Endothelial cell of umbilical vein (primary cell): ENCODE measurements around the gene ADRM1.

Experiments used
- CTCF ChIP-seq, 2 donors: IDR thresholded peaks; 1 replicate in 1 of 2; 2 replicates in 1 of 2; pipeline ENCODE4 v1.5.1; 2011; ENCODE audit warnings: low read length in 2 of 2, mild to moderate bottlenecking in 2 of 2, moderate library complexity in 2 of 2, control low read depth in 1 of 2, inconsistent platforms in 1 of 2, low read depth in 1 of 2; ENCODE audit not compliant: insufficient read depth in 1 of 2; ENCODE audit errors: extremely low read depth in 1 of 2
- EZH2 ChIP-seq: IDR thresholded peaks from 2 replicates; pipeline ENCODE4 v1.6.1; 2012; ENCODE audit warnings: borderline replicate concordance, low read depth, mild to moderate bottlenecking, moderate library complexity, low read length, inconsistent platforms; ENCODE audit not compliant: severe bottlenecking
- MAX ChIP-seq: IDR thresholded peaks from 2 replicates; pipeline ENCODE4 v1.6.1; 2011; ENCODE audit not compliant: insufficient read depth, insufficient read length
- MYC ChIP-seq: IDR thresholded peaks from one replicate; pipeline ENCODE4 v1.6.1; 2011; ENCODE audit warnings: mild to moderate bottlenecking, low read depth, low read length
- POLR2AphosphoS5 ChIP-seq: IDR thresholded peaks from 2 replicates; pipeline ENCODE4 v1.6.1; 2012; ENCODE audit warnings: low read depth, mild to moderate bottlenecking, control low read depth, low read length, moderate library complexity; ENCODE audit not compliant: insufficient read depth

- TF ChIP-seq CTCF (IDR thresholded peaks at IDR 0.05; ENCODE audit: extremely low read depth in 1 of 2, insufficient read depth in 1 of 2, low read depth in 1 of 2, low read length in 2 of 2) (no peak), POLR2AphosphoS5 (no peak), EZH2 (no peak), MAX (no peak), MYC (no peak)
These were observed 1.7 kb downstream of the ADRM1 start for GRCh38 chr20:62304331-62305148.
